DMS153 treated with DMSO at 0.1 percent for 48 hours (cell line): ENCODE data around the gene GPRC5D.

Experiments used
- DNase-seq: peaks from one replicate; lab custom pipeline; 2025; ENCODE audit not compliant: unreplicated experiment; lab: John Stamatoyannopoulos, UW

The GPRC5D gene

GRCh38 chr12:12979731-12980259 is 27.8 kb upstream of the GPRC5D start:
- no peak for DNase-seq

GRCh38 chr12:12979126-12979525 is 27.2 kb upstream of the GPRC5D start:
- no peak for DNase-seq

GRCh38 chr12:12977231-12977630 is 25.3 kb upstream of the GPRC5D start:
- no peak for DNase-seq

DNA sequence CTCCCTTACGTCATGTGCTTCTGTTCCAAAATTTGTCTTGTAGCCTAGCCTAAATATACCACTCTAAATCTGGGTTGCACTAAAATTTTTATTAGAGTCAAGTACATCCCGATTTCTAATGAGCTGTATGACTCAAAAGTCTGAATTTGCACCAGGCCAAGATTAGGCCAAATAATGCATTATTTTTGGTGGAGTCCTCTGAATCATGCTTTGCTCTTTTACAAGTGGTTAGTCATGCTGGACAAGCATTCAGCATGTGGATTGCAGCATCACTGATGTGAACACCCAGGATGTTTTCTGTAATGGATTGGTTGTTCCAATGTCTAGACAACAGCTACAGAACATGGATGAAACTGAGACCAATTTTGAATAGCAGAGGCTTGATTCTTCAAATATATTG is 24.4 kb upstream of the GPRC5D start:
- no peak for DNase-seq

GRCh38 chr12:12975322-12976077 is 23.5 kb upstream of the GPRC5D start:
- no peak for DNase-seq

DNA sequence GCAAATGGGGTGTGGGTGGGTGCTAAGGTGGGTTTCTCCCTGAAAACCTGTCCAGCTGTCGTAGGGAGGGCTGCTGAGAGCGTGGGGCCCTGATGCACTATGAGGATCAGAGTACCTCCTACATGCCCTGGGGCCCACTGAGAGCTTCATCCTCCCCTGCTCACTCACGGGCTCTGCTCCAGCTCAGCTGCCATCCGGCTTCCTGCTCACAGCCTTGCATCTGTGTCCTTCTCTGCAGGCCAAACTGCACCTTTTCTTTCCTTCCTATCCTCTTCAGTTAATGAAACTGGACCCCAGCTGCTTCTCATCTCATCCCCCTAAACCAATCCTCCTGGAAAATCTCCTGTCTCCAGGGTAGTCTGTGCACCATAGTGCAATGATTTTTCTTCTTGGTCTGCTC is 22.2 kb upstream of the GPRC5D start:
- no peak for DNase-seq

DNA sequence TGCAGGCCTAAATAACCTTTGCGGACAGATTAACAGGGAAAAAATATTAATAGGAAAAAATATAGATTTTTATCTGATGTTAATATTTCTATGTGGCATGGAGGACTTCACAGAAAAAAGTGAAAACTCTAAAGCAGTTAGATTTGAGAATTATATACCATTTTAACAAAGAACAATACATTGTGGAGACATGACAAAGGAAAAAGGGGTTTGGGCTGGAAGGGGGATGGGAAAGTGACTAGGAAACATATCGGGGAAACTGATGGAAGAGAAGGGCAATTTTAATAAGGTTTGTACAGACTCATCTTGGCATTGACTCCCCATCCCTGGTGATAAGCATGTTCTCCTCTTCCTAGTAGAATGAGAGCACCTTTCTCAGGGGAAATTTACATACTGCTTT is 21.0 kb upstream of the GPRC5D start:
- no peak for DNase-seq

- DNase-seq: no peak
Observed at GRCh38 chr12:12965836-12966235, 13.9 kb upstream of the GPRC5D start.

GRCh38 chr12:12964255-12964654 is 12.3 kb upstream of the GPRC5D start:
- no peak for DNase-seq

GRCh38 chr12:12960639-12961209 is 8.8 kb upstream of the GPRC5D start:
- DNase-seq: no peak

GRCh38 chr12:12958886-12959285 is 6.9 kb upstream of the GPRC5D start:
- DNase-seq: no peak

DNA sequence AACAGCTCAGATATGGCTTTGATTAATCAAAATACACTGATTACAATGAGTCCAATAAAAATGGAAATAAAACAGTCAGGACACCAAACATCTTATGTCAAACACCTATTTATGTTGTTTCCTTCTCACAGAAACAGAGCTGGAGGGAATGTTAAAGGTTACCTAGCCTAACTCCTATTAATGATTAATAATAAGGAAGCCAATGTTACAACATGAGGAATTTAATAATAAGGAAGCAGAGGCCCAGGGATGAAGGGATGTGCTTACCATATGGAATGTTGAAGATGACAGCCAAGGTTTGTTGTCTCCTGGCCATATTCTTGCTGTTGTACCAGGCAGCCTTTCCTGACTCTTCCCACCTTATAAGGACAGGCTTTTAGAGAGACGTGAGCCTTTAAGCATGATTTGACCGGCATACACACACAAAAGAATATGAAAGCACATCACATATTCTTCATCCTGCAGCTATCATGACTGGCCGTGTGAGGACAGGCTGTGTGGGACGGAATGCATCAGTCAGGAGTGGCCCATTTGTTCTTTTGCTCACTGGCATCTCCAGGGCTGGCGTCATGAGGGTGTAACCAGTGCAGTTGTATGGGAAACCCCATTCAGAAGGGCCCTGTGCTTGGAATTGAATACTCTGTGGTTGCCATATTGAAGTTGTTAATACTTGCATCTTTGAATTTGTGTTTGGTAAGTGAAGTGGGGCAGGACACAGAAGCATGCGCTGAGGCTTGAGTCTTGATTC is 3.1 kb upstream of the GPRC5D start:
- no peak for DNase-seq

DNA sequence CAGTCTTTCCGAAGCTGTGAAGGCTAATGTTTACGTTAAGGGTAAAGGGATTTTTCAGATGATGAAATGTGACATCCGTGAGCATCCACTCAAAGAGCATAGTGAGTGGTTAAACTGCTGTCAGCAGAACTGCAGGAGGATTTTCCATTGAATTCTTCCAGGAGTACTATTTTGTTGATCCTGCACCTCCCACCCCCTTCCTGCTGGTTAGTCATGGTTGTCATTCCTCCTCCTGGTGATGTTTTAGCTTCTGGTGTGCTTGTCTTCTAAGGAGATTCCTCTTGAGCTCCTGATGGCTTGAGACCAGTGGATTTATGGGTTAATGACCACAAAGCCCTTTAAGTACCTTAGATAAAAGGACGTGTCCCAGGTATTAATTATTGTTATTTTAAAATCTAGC is 2.4 kb upstream of the GPRC5D start:
- DNase-seq: no peak

DNA sequence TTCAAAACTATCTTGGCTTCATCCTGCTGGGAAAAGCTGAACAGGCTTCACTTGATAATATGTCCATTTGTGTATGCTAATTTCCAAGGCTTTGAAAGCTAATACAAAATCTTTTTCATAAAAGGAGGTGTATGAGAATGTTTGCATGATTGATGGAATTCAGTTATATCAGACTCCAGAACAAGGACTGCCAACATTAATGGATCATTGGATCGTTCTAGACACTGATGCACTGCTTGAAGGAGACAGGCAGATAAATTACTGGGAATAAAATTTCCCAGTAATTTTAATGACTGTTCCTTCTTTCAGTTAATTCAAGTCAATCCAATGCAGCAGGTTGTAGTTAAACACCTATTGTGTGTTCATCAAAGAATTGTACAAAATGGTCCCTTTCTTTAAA is 466 bp downstream of the GPRC5D start:
- no peak for DNase-seq

- no peak for DNase-seq
Observed at GRCh38 chr12:12947902-12948301, 4.1 kb downstream of the GPRC5D start.

DNA sequence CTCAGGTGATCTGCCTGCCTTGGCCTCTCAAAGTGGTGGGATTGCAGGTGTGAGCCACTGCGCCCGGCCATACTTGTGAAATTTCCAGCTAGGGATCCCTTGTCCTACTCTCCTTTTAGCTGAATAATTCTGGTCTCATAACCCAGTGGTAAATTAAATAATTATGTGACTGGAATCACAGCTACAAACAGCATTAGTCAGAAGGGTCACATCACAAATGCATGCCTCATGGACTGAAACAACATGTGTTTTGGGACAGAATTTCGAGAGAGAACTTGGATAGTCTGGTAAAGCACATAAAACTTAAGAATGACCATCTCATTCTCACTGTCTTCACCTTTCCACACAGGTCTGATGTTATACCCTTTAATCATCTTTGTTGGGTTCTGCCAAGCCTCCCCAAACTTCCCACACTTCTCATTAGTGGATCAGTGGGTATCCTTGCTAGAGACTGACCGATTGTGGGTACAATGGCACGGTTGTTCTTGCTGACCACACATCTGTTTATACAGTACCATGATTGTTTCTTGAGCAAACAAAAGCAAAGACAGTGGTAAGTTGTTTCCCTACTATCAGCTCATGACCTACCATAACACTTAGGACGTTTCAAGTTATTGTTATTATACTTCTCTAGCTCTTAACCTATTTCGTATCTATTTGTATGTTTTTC is 5.1 kb downstream of the GPRC5D start:
- no peak for DNase-seq

DNA sequence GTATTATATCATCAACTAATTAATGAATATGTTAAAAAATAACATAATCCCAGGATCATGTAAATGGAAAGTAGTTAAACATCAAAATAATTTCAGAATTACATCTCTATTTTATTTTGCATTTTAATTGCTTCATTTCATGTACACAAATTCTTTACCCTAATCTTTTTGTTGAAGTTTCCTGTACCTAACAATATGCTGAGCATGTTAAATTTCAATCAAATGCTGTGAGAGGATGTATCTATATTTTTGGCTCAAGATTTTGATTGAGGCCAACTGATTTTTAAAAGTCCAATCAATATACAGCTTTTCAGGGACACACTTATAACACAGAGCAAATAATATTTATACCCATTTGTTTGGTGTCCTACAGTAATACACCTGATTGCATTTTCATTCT is 6.4 kb downstream of the GPRC5D start:
- DNase-seq: no peak

- no peak for DNase-seq
Observed at GRCh38 chr12:12943586-12944260, 8.2 kb downstream of the GPRC5D start.

DNA sequence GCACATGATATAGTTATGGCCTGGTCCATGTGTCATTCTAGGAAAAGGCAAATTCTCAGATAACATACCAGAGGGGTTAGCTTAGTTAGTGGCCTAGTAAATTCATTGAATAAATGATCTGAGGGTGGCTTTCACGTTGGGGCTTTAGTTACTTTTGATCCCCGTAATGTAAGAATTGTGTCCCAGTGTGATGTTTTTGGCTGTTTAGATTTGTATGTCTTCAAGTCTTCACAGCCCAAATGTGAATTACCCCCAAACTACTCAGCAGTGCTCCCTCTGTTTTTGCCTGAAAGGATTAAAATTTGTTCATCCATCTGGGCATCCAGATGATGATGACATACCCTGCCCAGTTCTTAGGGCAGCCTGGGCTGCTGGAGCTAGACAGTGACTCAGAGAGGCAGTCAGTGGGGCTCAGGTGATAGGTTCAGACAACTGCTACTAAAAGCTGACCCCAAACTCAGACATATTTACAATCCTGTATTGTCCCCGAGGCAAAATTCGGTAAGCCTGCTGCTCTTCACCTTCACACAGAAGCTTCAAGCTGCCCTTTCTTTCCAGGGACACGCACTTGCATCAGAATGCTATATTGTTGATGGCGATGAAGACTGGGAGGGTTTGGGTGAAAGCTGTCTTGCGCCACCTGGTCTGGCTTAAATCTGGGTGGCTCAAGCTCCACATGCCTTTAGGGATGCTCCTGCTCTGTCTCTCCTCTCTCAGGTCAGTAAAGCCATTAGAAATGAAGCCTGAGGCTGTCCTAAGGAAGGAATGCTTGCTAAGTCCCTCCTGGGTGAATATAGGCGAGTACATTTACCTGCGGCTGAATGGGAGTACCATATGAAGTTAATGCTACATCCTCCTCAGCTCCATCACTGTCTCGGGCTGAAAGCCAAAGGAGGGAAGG is 10.3 kb downstream of the GPRC5D start:
- DNase-seq: no peak

DNA sequence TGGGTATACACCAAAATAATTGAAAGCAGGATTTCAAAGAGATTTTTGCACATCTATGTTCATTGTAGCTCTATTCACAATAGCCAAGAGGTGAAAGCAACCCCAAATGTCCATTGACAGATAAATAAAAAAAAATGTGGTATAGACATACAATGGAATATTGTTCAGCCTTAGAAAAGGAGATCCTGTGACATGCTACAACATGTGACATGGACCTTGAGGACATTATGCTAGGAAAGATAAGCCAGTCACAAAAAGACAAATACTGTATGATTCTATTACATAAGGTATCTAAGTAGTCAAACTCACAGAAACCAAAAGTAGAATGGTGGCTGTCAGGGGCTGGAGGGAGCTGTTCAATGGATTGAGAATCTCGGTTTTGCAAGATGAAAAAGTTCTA is 12.1 kb downstream of the GPRC5D start:
- DNase-seq: no peak
